ENCODE measurements around the gene CDAN1. TPM values are rescaled to one million over a fixed set of nuclear protein-coding genes. Genes with fewer than 3 reads are reported as not detected.
A peak's percentile ranks its signal among the peaks of the same experiment; 100 is the strongest.
"Not testable (repeated sequence)": the region's sequence is repeated elsewhere in the genome, so short reads cannot be mapped to it uniquely, and the experiment has no call there.

The CDAN1 gene
- total RNA-seq, 1 experiment from 2014 or later = 16.4 TPM

- ATAC-seq (no peak), DNase-seq (ENCODE audit: low spot score) (no peak)
- 0 out of 2 replicates have a peak, but pooled peaks cover 3% of the 10 kb centered on the region for H3K4me1 Mint-ChIP-seq
- H3K27me3 Mint-ChIP-seq (ENCODE audit: low read depth) = no peaks in the 10 kb centered on the region
- 0 out of 2 replicates have a peak, but pooled peaks cover 3% of the 10 kb centered on the region for H3K9me3 Mint-ChIP-seq
- no peaks in the 10 kb centered on the region; the same call in 1 of the 2 replicates for H3K36me3 Mint-ChIP-seq
- no peak overlapping the region for H3K27ac Mint-ChIP-seq
- H3K4me3 Mint-ChIP-seq = no peak overlapping the region
- TF ChIP-seq FOXP1 (CRISPR knock-in tag; IDR thresholded peaks at IDR 0.05; ENCODE audit: borderline replicate concordance) = no peak
- TF ChIP-seq MYBL2 (CRISPR knock-in tag; IDR thresholded peaks at IDR 0.05) = no peak
- TF ChIP-seq FOXJ3 (CRISPR knock-in tag; IDR thresholded peaks at IDR 0.05; ENCODE audit: borderline replicate concordance) = no peak
- TF ChIP-seq GRHL2 (CRISPR knock-in tag; IDR thresholded peaks at IDR 0.05; ENCODE audit: insufficient replicate concordance, severe bottlenecking) = no peak
- TF ChIP-seq JUN (CRISPR knock-in tag; IDR thresholded peaks at IDR 0.05) = no peak
- TF ChIP-seq FOXP4 (CRISPR knock-in tag; IDR thresholded peaks at IDR 0.05) = no peak
- TF ChIP-seq ZNF219 (CRISPR knock-in tag; IDR thresholded peaks at IDR 0.05; ENCODE audit: borderline replicate concordance) = no peak
- no peak for TF ChIP-seq NR3C1 (CRISPR knock-in tag; conservative IDR thresholded peaks at IDR 0.05; ENCODE audit: low read depth)
- TF ChIP-seq SP1 (CRISPR knock-in tag; conservative IDR thresholded peaks at IDR 0.05) = no peak
- POLR2A ChIA-PET = no interaction called here
- CTCF ChIA-PET = no interaction called here
Observed at GRCh38 chr15:42772144-42772543, 35.2 kb upstream of the CDAN1 start.

- POLR2A ChIA-PET; ATAC-seq; H3K4me3 Mint-ChIP-seq; H3K27me3 Mint-ChIP-seq (ENCODE audit: low read depth); DNase-seq (ENCODE audit: low spot score); H3K27ac Mint-ChIP-seq: not testable (repeated sequence)
- peaks cover 37% of the 10 kb centered on the region for H3K9me3 Mint-ChIP-seq
- H3K4me1 Mint-ChIP-seq = peaks cover 10% of the 10 kb centered on the region
- peaks cover 31% of the 10 kb centered on the region for H3K36me3 Mint-ChIP-seq
- CTCF ChIA-PET = interaction anchor here (0.7 kb wide), 1 partner anchor 1262 kb away, joined by 3 read pairs; no protein-coding TSS in a partner anchor
Observed at GRCh38 chr15:42766109-42766508, 29.2 kb upstream of the CDAN1 start.

GRCh38 chr15:42764154-42764731, 27.3 kb upstream of the CDAN1 start:
- POLR2A ChIA-PET; CTCF ChIA-PET; H3K27ac Mint-ChIP-seq; ATAC-seq; H3K27me3 Mint-ChIP-seq (ENCODE audit: low read depth); H3K4me3 Mint-ChIP-seq: not testable (repeated sequence)
- peaks cover 43% of the 10 kb centered on the region for H3K9me3 Mint-ChIP-seq
- peaks cover 14% of the 10 kb centered on the region for H3K4me1 Mint-ChIP-seq
- H3K36me3 Mint-ChIP-seq = peaks cover 40% of the 10 kb centered on the region
- DNase-seq (ENCODE audit: low spot score) = peak; percentile 42

- H3K27me3 Mint-ChIP-seq (ENCODE audit: low read depth); POLR2A ChIA-PET; H3K4me3 Mint-ChIP-seq; DNase-seq (ENCODE audit: low spot score); H3K27ac Mint-ChIP-seq; ATAC-seq; CTCF ChIA-PET: not testable (repeated sequence)
- peaks cover 15% of the 10 kb centered on the region for H3K4me1 Mint-ChIP-seq
- peaks cover 38% of the 10 kb centered on the region for H3K36me3 Mint-ChIP-seq
- peaks cover 39% of the 10 kb centered on the region for H3K9me3 Mint-ChIP-seq
Observed at GRCh38 chr15:42761813-42762212, 24.9 kb upstream of the CDAN1 start.

GRCh38 chr15:42760759-42761158, 23.8 kb upstream of the CDAN1 start:
- ChIA-PET CTCF (no interaction called here), POLR2A (no interaction called here)
- no peak overlapping the region for H3K27ac Mint-ChIP-seq
- H3K4me1 Mint-ChIP-seq = peaks cover 15% of the 10 kb centered on the region
- ATAC-seq (no peak), DNase-seq (ENCODE audit: low spot score) (no peak)
- H3K36me3 Mint-ChIP-seq = peaks cover 32% of the 10 kb centered on the region
- H3K9me3 Mint-ChIP-seq = peaks cover 31% of the 10 kb centered on the region
- H3K4me3 Mint-ChIP-seq = no peak overlapping the region
- no peaks in the 10 kb centered on the region; the same call in 1 of the 2 replicates for H3K27me3 Mint-ChIP-seq (ENCODE audit: low read depth)
- TF ChIP-seq NFYB (CRISPR knock-in tag; conservative IDR thresholded peaks at IDR 0.05; ENCODE audit: low read depth) = no peak
- no peak for TF ChIP-seq ZBTB43 (CRISPR knock-in tag; IDR thresholded peaks at IDR 0.05)
- TF ChIP-seq NR2C2 (CRISPR knock-in tag; IDR thresholded peaks at IDR 0.05) = no peak
- no peak for TF ChIP-seq ZNF138 (CRISPR knock-in tag; conservative IDR thresholded peaks at IDR 0.05)
- TF ChIP-seq ETV6 (CRISPR knock-in tag; IDR thresholded peaks at IDR 0.05) = no peak
- TF ChIP-seq FOXK1 (CRISPR knock-in tag; IDR thresholded peaks at IDR 0.05) = no peak
- no peak for TF ChIP-seq GABPB1 (CRISPR knock-in tag; IDR thresholded peaks at IDR 0.05)
- no peak for TF ChIP-seq ZNF232 (CRISPR knock-in tag; IDR thresholded peaks at IDR 0.05)
- no peak for TF ChIP-seq JUN (CRISPR knock-in tag; IDR thresholded peaks at IDR 0.05)
- TF ChIP-seq AR (CRISPR knock-in tag; IDR thresholded peaks at IDR 0.05) = no peak
- no peak for TF ChIP-seq CREB1 (CRISPR knock-in tag; IDR thresholded peaks at IDR 0.05)
- TF ChIP-seq FOXP1 (CRISPR knock-in tag; IDR thresholded peaks at IDR 0.05; ENCODE audit: borderline replicate concordance) = no peak
